SJSA1 (cell line): Measurements from ENCODE around the gene SMIM35. TPM values are rescaled to one million over a fixed set of nuclear protein-coding genes. Genes with fewer than 3 reads are reported as not detected.
"Not testable (repeated sequence)": the region's sequence is repeated elsewhere in the genome, so short reads cannot be mapped to it uniquely, and the experiment has no call there.

Source experiments
- DNase-seq, 2 experiments: peaks; one replicate each; pipeline ENCODE4 v3.0.0-alpha.2; 2015 to 2020; ENCODE audit warnings: low spot score in 2 of 2, low read depth in 1 of 2
- H3K27ac ChIP-seq: fragments of 250-450 bp; sonication (Bioruptor Pico); 2 replicates; pipeline ENCODE4 v1.5.1; 2020; ENCODE audit warnings: mild to moderate bottlenecking, moderate library complexity
- H3K27me3 ChIP-seq: fragments of 250-450 bp; sonication (Bioruptor Pico); replicated peaks from 2 replicates; pipeline ENCODE4 v1.5.1; 2020; ENCODE audit warnings: mild to moderate bottlenecking, moderate library complexity
- H3K36me3 ChIP-seq: fragments of 250-450 bp; sonication (Bioruptor Pico); 2 replicates; pipeline ENCODE4 v1.5.1; 2020; ENCODE audit warnings: mild to moderate bottlenecking
- H3K4me1 ChIP-seq: fragments of 250-450 bp; sonication (Bioruptor Pico); replicated peaks from 2 replicates; pipeline ENCODE4 v1.6.1; 2021; ENCODE audit warnings: mild to moderate bottlenecking
- H3K4me3 ChIP-seq: fragments of 250-450 bp; sonication (Bioruptor Pico); 2 replicates; pipeline ENCODE4 v1.5.1; 2020; ENCODE audit warnings: mild to moderate bottlenecking
- H3K9me3 ChIP-seq: fragments of 250-450 bp; sonication (Bioruptor Pico); replicated peaks from 2 replicates; pipeline ENCODE4 v1.5.1; 2020; ENCODE audit warnings: mild to moderate bottlenecking
- total RNA-seq: library from RNA; depleted of rRNA; stranded (reverse); fragments of >200 nt; shearing (Covaris generic); gene quantifications from 2 replicates; pipeline ENCODE4 v1.2.3, GENCODE V29; 2014

SMIM35 gene
- total RNA-seq, 1 experiment from 2014 or later, result not detected

DNA sequence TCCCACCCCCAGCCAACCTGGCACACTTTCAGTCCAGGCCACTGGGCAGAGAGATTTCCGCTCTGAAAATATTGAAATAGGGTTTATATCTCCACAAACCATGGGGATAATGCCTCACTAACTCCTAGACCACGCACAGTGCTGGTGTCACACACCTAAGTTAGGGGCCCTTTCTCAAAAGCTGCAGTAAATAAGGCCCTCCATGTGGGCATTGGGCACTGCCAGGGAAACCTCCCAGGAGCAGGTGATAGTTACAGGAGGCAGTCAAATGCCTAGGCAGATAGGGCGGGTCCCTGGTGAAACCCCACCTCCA lies 103.6 kb downstream of the SMIM35 start:
- no peak overlapping the region for H3K27ac ChIP-seq
- DNase-seq, result no peak
- H3K9me3 ChIP-seq, result no peaks in the 10 kb centered on the region
- peaks cover 9% of the 10 kb centered on the region for H3K27me3 ChIP-seq
- no peak overlapping the region for H3K4me3 ChIP-seq
- no peaks in the 10 kb centered on the region for H3K4me1 ChIP-seq
- H3K36me3 ChIP-seq, result no peaks in the 10 kb centered on the region

DNA sequence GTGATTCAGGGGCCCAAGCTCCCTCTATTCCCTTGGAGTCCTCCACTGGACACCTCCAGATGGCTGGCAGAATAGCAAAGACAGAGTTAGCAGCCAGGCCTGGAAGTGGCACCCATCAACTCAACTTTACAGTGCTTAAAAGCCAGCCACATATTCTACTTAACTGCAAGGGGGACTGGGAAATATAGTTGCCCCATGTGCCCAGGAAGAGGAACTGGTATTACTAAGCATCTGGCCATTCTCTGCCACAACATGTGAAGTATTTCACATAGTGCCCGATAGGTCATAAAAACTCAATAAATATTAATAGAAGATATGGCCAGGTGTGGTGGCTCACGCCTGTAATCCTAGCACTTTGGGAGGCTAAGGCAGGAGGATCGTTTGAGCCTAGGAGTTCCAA lies 106.0 kb downstream of the SMIM35 start:
- Histone ChIP-seq H3K9me3 (no peaks in the 10 kb centered on the region), H3K27ac (no peak overlapping the region), H3K27me3 (peaks cover under 1% of the 10 kb centered on the region; the same call in 1 of the 2 replicates), H3K4me3 (no peak overlapping the region), H3K4me1 (no peaks in the 10 kb centered on the region), H3K36me3 (no peaks in the 10 kb centered on the region)
- no peak for DNase-seq

DNA sequence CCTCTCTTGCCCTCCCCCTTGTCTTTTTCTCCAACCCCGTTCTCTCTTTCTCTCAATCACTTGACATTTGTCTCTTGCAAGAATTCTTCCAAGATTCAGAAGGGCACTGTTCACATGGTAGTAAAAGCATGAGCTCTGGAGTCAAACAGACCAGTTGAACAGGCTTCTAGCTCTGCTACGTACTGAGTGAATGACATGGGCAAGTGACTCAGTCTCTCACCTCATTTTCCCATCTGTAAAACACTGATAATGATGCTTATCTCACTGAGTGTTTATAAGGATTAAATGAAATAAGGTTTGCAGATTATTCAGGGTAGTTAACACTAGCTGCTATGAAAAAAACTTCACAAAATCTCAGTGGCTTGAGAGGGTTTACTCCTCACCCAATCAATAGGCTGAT lies 106.5 kb downstream of the SMIM35 start:
- no peak overlapping the region for H3K27ac ChIP-seq
- no peak for DNase-seq
- no peak overlapping the region for H3K4me3 ChIP-seq
- H3K4me1 ChIP-seq, result no peaks in the 10 kb centered on the region
- no peaks in the 10 kb centered on the region for H3K27me3 ChIP-seq
- no peaks in the 10 kb centered on the region for H3K9me3 ChIP-seq
- H3K36me3 ChIP-seq, result no peaks in the 10 kb centered on the region

DNA sequence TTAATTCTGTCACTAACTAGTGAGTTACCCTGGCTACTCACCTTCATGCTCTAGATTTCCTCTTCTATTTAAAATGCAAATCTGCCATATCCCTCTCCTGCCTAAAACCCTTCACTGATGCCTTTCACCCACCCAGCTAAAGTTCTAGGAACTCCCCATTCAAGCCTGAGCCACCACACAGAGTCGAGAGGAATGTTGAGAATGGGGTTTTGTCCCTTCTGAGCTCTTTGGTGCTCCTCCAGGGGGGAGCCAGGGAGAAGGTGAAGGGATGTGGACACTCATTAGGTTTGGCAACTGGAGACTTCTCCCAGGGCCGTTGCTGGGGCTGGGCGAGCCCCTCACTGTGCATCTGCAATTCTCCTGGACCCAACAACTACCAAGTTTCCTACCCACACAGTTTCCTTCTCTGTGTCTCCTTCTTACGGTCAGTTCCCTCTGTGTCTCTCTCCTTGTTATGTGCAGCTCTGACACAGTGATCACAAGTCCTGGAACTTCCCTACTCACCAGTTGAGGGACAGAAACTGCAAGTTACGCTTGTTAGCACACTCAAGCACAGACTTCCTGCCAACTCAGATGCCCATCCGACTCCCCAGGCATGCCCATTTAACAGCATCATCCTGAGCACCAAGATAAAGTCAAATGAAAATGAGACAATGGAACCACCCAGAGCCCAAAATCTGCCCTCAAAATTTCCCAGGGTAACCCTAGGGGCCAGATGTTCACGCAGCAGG lies 107.1 kb downstream of the SMIM35 start:
- no peaks in the 10 kb centered on the region for H3K36me3 ChIP-seq
- no peak overlapping the region for H3K4me3 ChIP-seq

DNA sequence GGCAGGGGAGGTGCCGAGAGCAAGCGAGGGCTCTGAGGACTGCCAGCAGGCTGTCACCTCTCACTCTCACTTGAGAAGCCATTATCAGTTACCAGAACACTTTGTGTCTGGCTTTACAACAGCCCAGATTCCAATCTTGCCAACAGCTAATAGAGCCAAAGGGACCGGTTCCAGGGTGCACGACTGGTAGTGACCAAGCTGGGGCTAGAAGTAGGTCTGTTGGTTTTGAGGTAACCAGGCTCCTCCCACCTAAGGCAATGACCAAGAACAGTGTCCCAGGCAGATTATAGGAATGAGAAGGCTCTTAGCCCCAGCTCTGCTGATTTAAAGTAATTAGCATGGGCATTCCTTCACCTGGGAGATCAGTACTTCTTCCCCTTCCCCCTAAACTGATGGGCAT lies 107.8 kb downstream of the SMIM35 start:
- Histone ChIP-seq H3K4me1 (no peaks in the 10 kb centered on the region), H3K9me3 (no peaks in the 10 kb centered on the region), H3K36me3 (no peaks in the 10 kb centered on the region), H3K27ac (no peak overlapping the region), H3K4me3 (no peak overlapping the region), H3K27me3 (no peaks in the 10 kb centered on the region)
- DNase-seq, result no peak

More for the DNA sequence above, 107.1 kb downstream of the SMIM35 start:
- no peak overlapping the region for H3K27ac ChIP-seq
- DNase-seq, result no peak
- H3K27me3 ChIP-seq, result no peaks in the 10 kb centered on the region
- no peaks in the 10 kb centered on the region for H3K4me1 ChIP-seq
- H3K9me3 ChIP-seq, result no peaks in the 10 kb centered on the region

DNA sequence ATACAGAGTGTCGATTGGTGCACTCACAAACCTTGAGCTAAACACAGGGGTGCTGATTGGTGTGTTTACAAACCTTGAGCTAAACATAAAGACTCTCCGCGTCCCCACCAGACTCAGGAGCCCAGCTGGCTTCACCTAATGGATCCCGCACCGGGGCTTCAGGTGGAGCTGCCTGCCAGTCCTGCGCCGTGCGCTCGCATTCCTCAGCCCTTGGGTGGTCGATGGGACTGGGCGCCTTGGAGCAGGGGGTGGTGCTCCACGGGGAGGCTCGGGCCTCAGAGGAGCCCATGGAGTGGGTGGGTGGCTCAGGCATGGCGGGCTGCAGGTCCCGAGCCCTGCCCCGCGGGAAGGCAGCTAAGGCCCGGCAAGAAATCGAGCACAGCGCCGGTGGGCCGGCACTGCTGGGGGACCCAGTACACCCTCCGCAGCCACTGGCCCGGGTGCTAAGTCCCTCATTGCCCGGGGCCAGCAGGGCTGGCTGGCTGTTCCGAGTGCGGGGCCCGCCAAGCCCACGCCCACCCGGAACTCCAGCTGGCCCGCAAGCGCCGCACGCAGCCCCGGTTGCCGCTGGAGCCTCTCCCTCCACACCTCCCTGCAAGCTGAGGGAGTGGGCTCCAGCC lies 108.4 kb downstream of the SMIM35 start:
- H3K36me3 ChIP-seq, H3K9me3 ChIP-seq, H3K27ac ChIP-seq, DNase-seq, H3K27me3 ChIP-seq, H3K4me1 ChIP-seq, H3K4me3 ChIP-seq: not testable (repeated sequence)

DNA sequence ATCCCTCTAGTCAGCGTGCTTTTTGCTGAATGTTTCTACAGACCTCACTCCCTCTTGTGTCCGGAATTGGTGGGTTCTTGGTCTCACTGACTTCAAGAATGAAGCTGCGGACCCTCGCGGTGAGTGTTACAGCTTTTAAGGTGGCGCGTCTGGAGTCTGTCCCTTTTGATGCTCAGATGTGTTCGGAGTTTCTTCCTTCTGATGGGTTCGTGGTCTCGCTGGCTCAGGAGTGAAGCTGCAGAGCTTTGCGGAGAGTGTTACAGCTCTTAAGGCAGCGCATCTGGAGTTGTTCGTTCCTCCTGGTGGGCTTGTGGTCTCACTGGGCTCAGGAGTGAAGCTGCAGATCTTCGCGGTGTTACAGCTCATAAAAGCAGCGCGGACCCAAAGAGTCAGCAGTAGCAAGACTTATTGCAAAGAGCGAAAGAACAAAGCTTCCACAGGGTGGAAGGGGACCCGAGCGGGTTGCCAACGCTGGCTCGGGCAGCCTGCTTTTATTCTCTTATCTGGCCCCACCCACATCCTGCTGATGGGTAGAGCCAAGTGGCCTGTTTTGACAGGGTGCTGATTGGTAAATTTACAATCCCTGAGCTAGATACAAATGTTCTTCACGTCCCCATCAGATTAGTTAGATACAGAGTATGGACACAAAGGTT lies 109.0 kb downstream of the SMIM35 start:
- DNase-seq, H3K9me3 ChIP-seq, H3K4me3 ChIP-seq, H3K27me3 ChIP-seq, H3K27ac ChIP-seq, H3K4me1 ChIP-seq, H3K36me3 ChIP-seq: not testable (repeated sequence)

DNA sequence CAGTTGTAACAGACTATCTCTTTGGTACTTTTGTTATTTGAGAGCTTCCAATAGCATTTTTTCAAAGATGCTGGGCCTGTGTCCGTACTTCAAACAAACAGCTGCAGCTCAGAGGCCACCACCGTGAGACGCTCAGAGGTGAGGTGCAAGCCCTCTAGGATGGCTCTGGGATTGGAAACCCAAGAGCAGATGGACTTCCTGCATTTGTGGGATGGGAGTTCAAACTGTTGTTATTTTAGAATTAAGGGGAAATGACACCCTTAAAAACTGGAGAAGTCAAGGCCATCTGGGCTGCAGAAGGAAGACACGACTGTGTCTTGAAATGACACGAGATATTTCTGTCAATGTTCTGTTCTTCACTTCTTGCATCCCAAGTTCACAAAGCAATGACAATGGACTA lies 109.7 kb downstream of the SMIM35 start:
- no peaks in the 10 kb centered on the region for H3K9me3 ChIP-seq
- no peaks in the 10 kb centered on the region for H3K27me3 ChIP-seq
- no peaks in the 10 kb centered on the region for H3K36me3 ChIP-seq
- no peak overlapping the region for H3K27ac ChIP-seq
- H3K4me3 ChIP-seq, result no peak overlapping the region
- no peak for DNase-seq
- no peaks in the 10 kb centered on the region for H3K4me1 ChIP-seq

DNA sequence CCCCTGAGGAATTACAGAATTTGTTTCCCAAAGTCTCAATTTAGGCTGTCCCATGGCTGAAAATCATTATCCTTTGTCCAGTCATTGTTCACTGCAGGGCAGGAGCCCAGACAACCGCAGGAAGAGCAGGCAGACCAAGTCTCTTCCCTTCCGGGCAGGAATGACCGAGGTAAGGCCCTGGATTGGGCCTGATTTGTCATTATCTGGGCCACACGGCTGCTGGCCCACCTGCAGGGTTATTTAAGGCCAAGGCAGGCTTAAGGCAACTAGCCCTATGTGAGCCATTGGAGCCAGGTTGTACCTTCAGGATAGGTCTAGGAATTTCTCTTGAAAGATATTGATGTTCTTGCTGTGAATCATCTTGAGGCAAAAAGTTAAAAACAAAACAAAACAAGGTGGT lies 110.3 kb downstream of the SMIM35 start:
- H3K9me3 ChIP-seq, result no peaks in the 10 kb centered on the region
- no peaks in the 10 kb centered on the region for H3K27me3 ChIP-seq
- H3K4me1 ChIP-seq, result no peaks in the 10 kb centered on the region
- H3K27ac ChIP-seq, result no peak overlapping the region
- no peak overlapping the region for H3K4me3 ChIP-seq
- DNase-seq, result no peak
- H3K36me3 ChIP-seq, result no peaks in the 10 kb centered on the region

DNA sequence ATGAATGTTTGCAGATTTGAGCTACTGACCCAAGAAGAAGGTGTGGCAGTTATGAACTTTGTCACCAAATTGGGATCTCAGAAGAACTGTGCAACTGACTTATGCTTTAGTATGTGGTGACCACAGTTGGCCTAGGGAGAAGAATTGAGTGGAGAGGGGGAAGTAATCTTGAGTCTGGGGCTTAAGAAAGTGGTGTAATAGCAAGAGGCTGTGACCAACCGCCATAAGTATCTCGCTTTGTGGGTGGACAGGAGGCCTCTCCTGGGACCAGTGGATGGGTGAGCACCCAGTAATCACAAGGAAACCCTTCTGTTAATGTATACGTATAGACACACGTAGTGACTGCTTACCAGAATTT lies 113.3 kb downstream of the SMIM35 start:
- no peak overlapping the region for H3K4me3 ChIP-seq
- no peaks in the 10 kb centered on the region for H3K4me1 ChIP-seq
- H3K36me3 ChIP-seq, result no peaks in the 10 kb centered on the region
- no peaks in the 10 kb centered on the region for H3K27me3 ChIP-seq
- DNase-seq, result no peak
- no peak overlapping the region for H3K27ac ChIP-seq
- H3K9me3 ChIP-seq, result no peaks in the 10 kb centered on the region

DNA sequence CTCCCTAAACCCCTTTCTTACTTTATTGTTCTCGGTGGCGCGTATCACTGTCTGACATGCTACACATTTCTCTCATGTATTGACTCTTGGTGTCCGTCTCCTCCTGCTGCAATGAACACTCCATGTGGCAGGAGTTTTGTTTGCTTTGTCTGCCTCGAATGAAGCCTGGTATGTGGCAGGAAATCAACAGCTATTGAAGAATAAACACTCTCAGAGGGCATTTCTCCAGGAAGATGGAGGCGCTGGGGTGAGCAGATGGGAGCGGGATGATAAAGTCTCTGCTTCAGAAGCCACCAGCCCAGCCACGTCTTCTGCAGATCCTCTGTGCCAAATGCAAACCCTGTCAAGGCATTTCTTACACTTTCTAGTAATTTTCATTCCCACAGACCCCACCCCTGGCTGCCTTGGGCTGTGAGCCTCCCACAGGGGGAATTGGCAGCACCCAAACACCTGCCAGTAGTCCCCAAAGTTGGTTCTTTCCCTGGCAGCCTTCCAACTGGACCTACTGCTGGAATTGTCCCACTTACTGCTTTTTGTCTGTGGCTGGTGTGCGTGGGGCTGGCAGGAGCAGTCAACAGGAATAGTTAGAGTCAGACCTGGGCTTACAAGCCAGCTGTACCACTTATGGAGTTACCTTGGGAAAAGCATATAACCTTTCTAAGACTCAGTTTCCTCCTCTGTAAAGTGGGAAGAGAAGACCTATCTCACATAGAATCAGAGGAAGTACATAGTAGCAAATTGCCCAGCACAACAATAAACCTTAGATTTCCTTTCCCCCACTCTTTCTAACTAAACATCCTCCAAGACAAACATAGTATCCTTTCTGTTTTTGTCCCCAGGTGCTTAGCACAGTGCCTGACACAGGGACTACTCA lies 113.9 kb downstream of the SMIM35 start:
- peak in 1 of 2 experiments; percentile 2 for DNase-seq
- H3K9me3 ChIP-seq, result no peaks in the 10 kb centered on the region
- no peaks in the 10 kb centered on the region for H3K27me3 ChIP-seq
- no peaks in the 10 kb centered on the region for H3K4me1 ChIP-seq
- no peak overlapping the region for H3K4me3 ChIP-seq
- no peak overlapping the region for H3K27ac ChIP-seq
- no peaks in the 10 kb centered on the region for H3K36me3 ChIP-seq

DNA sequence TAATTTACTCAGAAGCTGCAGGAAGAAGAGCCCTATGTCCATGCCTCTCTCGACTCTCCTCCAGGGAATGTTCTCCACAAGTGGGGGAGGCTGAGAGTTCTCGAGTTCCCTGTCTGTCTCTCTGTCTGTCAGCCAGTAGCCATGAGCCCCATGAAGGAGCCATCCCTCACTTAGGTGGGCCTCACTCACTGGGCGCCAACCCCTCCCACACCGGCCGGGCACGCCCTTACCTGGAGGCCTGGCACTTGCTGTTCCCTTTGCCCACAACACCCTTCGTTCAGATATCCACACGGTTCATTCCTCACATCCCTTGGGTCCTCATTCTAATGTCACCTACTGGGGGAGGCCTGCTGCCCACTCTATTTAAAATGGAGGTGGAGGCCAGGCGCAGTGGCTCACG lies 114.7 kb downstream of the SMIM35 start:
- H3K27me3 ChIP-seq, result no peaks in the 10 kb centered on the region
- H3K27ac ChIP-seq, result no peak overlapping the region
- no peak for DNase-seq
- no peaks in the 10 kb centered on the region for H3K9me3 ChIP-seq
- H3K4me3 ChIP-seq, result no peak overlapping the region
- H3K4me1 ChIP-seq, result no peaks in the 10 kb centered on the region
- no peaks in the 10 kb centered on the region for H3K36me3 ChIP-seq

DNA sequence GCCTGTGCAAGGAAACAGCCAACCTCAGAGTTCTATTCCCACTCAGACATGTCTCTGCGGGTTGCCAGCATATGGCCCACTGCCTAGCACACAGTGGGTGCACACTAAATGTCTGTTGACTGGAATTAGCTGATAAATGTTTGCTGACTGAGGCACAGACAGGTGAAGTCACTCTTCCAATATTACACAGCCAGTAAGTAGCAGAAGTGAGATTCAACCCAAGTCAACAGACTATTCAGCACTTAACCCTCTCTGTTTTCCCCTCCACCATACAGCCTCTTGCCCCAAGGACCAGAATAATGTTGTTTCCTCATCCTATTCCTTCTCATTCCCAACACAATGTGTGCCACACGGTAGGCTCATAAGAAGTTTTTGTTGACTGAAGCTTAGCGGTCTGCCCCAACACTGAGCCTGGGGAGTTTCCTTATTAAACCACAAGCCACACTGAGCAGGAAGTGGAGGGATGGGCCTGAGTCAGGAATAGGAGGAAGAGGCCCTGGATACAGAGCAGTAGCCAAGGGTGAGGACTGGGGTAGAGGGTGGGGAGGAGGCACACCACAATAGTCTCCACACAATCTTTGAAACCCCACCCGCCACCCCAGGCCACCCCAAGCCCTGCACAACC lies 116.3 kb downstream of the SMIM35 start:
- Histone ChIP-seq H3K36me3 (no peaks in the 10 kb centered on the region), H3K27ac (no peak overlapping the region), H3K27me3 (no peaks in the 10 kb centered on the region), H3K4me1 (no peaks in the 10 kb centered on the region), H3K9me3 (no peaks in the 10 kb centered on the region), H3K4me3 (no peak overlapping the region)
- DNase-seq, result no peak
